Ovary (tissue), 9 donors: Measurements from ENCODE around the gene DNAJB8. TPM values are rescaled to one million over a fixed set of nuclear protein-coding genes. Genes with fewer than 3 reads are reported as not detected.

ENCODE experiments used
- DNase-seq, 5 donors: peaks; one replicate each; pipeline ENCODE4 v3.0.0-alpha.2; 2019 to 2020
- H3K27ac ChIP-seq, 2 donors: fragments of 200-600 bp; one replicate each; pipeline versions ENCODE4 v1.5.1 to v1.8.0; 2019 to 2022
- H3K27me3 ChIP-seq: fragments of 200-600 bp; one replicate; pipeline ENCODE4 v1.8.0; 2022
- H3K36me3 ChIP-seq: fragments of 200-600 bp; sonication (generic); one replicate; pipeline ENCODE4 v1.5.1; 2019
- H3K4me1 ChIP-seq: one replicate; pipeline ENCODE4 v1.8.1; 2013; ENCODE audit warnings: mild to moderate bottlenecking, moderate library complexity; ENCODE audit not compliant: insufficient read depth
- H3K4me3 ChIP-seq: fragments of 200-600 bp; sonication (generic); one replicate; pipeline ENCODE4 v1.5.1; 2017
- H3K9me3 ChIP-seq, 2 donors: fragments of 200-600 bp in 1 of 2; sonication (generic) in 1 of 2; one replicate each; pipeline versions ENCODE4 v1.5.1 to v1.8.1; 2013 to 2019; ENCODE audit warnings: mild to moderate bottlenecking in 1 of 2, moderate library complexity in 1 of 2
- CTCF ChIP-seq, 3 donors: fragments of 450-650 bp in 2 of 3; fragments of 200-600 bp in 1 of 3; IDR thresholded peaks; one replicate each; pipeline versions ENCODE4 v1.5.1 to v1.8.0; 2016 to 2022; ENCODE audit warnings: antibody characterized with exemption in 3 of 3, mild to moderate bottlenecking in 1 of 3
- EP300 ChIP-seq: sonication (generic); formaldehyde crosslinking; IDR thresholded peaks from one replicate; pipeline ENCODE4 v1.6.1; 2017; ENCODE audit warnings: antibody characterized with exemption
- POLR2A ChIP-seq: fragments of 450-650 bp; IDR thresholded peaks from one replicate; pipeline ENCODE4 v1.6.1; 2017; ENCODE audit warnings: antibody characterized with exemption, mild to moderate bottlenecking, moderate library complexity
- WGBS, 3 donors: extraction: QIAGEN DNeasy Blood & Tissue Kit in 1 of 3; methylation state at CpG; one replicate each; pipeline versions ENCODE4 v1.1.5 to v1.1.7; 2013 to 2017; 5-methylcytosine and 5-hydroxymethylcytosine counted together
- intact Hi-C, 4 donors: fragments of 100-400 bp; cut with DNase I; formaldehyde crosslinking; loops; one replicate each; pipeline versions ENCODE4 v1.11.0 to v1.15.1; 2022 to 2023
- polyA plus RNA-seq, 2 donors: library from polyadenylated mRNA; stranded (reverse); fragments of 200-250 nt in 1 of 2; fragments of 350-450 nt in 1 of 2; fragmentation: Illumina TruSeq in 1 of 2; extraction: RNeasy Lipid Tissue Mini Kit (QIAGEN cat#74804) in 1 of 2; gene quantifications; one replicate each; pipeline ENCODE4 v1.2.3, GENCODE V29; 2013 to 2014
- total RNA-seq, 7 donors: library from RNA; depleted of rRNA in 2 of 7; stranded (reverse); fragments of >200 nt in 2 of 7; fragmentation: NEBNext Ultra II Directional in 3 of 7; extraction: Animal tissue kit (Norgen Biotek cat#: 25700) in 3 of 7; gene quantifications; one replicate each; pipeline versions ENCODE4 v1.1.0 to v1.2.4, GENCODE V29; 2016 to 2023
- donor health status: DM: no; HTN: no; CAD: no; lungs with moderate emphysema.
- donor health status: DM: no; HTN: no; CAD: no.
- donor health status: Bipolar disorder and iron deficiency.
- donor health status: DM: yes; HTN: yes; CAD: no.
- donor health status: DM: no; HTN: no; CAD: no.
- donor health status: DM: yes; HTN: yes; CAD: no.

Gene DNAJB8
- total and polyA plus RNA-seq, 9 donors = not detected

- intact Hi-C loops = no loop called here
Observed at GRCh38 chr3:128458746-128459460, 7.8 kb downstream of the DNAJB8 start.

GRCh38 chr3:128457937-128458336 lies 8.8 kb downstream of the DNAJB8 start:
- DNase-seq = no peak
- no peak overlapping the region for H3K27ac ChIP-seq
- no peaks in the 10 kb centered on the region for H3K27me3 ChIP-seq
- no peaks in the 10 kb centered on the region for H3K9me3 ChIP-seq
- no peak for TF ChIP-seq POLR2A
- H3K4me1 ChIP-seq = no peaks in the 10 kb centered on the region
- WGBS, 3 donors = 64 to 81% (median 68%) methylated on average over 12 of the region's 12 CpGs
- no peak overlapping the region for H3K4me3 ChIP-seq
- H3K36me3 ChIP-seq = no peaks in the 10 kb centered on the region
- intact Hi-C loops = no loop called here

More at GRCh38 chr3:128458746-128459460, 7.8 kb downstream of the DNAJB8 start:
- TF ChIP-seq EP300 (no peak), CTCF (IDR thresholded peaks at IDR 0.05) (no peak), POLR2A (no peak)
- Histone ChIP-seq H3K4me1 (no peaks in the 10 kb centered on the region), H3K27ac (no peak overlapping the region), H3K27me3 (no peaks in the 10 kb centered on the region), H3K36me3 (no peaks in the 10 kb centered on the region), H3K9me3 (no peaks in the 10 kb centered on the region), H3K4me3 (no peak overlapping the region)
- 67 to 76% (median 70%) methylated on average over 18 of the region's 18 CpGs for WGBS, 3 donors
- DNase-seq = no peak

- H3K4me3 ChIP-seq = no peak overlapping the region
- H3K4me1 ChIP-seq = no peaks in the 10 kb centered on the region
- no peaks in the 10 kb centered on the region for H3K9me3 ChIP-seq
- no peak for DNase-seq
- no peaks in the 10 kb centered on the region for H3K27me3 ChIP-seq
- H3K36me3 ChIP-seq = no peaks in the 10 kb centered on the region
- WGBS, 3 donors = 44 to 80% (median 72%) methylated on average over 27 of the region's 27 CpGs
- TF ChIP-seq EP300 = no peak
- TF ChIP-seq CTCF (IDR thresholded peaks at IDR 0.05) = no peak
- no peak for TF ChIP-seq POLR2A
- intact Hi-C loops = no loop called here
- no peak overlapping the region for H3K27ac ChIP-seq
Observed at GRCh38 chr3:128456776-128457715, 9.6 kb downstream of the DNAJB8 start.

- DNase-seq = no peak
- 60 to 71% (median 70%) methylated on average over 16 of the region's 16 CpGs for WGBS, 3 donors
- H3K27ac ChIP-seq = no peak overlapping the region
- H3K4me1 ChIP-seq = no peaks in the 10 kb centered on the region
- H3K27me3 ChIP-seq = no peaks in the 10 kb centered on the region
- H3K36me3 ChIP-seq = no peaks in the 10 kb centered on the region
- H3K4me3 ChIP-seq = no peak overlapping the region
- intact Hi-C loops = no loop called here
- no peaks in the 10 kb centered on the region for H3K9me3 ChIP-seq
- no peak for TF ChIP-seq EP300
- TF ChIP-seq POLR2A = no peak
- no peak for TF ChIP-seq CTCF (IDR thresholded peaks at IDR 0.05)
Observed at GRCh38 chr3:128455786-128456748, 10.6 kb downstream of the DNAJB8 start.
